NCI-H2171 treated with DMSO at 0.1 percent for 48 hours (cell line): ENCODE data around the gene DEXI.
"Not testable (repeated sequence)": the region's sequence is repeated elsewhere in the genome, so short reads cannot be mapped to it uniquely, and the experiment has no call there.

ENCODE experiments used
- DNase-seq: peaks from one replicate; lab custom pipeline; 2025; lab: John Stamatoyannopoulos, UW

Gene DEXI

GRCh38 chr16:10926867-10927266, 15.4 kb downstream of the DEXI start:
- DNase-seq, result no peak

- no peak for DNase-seq
Measured at GRCh38 chr16:10926094-10926493, 16.2 kb downstream of the DEXI start.

DNA sequence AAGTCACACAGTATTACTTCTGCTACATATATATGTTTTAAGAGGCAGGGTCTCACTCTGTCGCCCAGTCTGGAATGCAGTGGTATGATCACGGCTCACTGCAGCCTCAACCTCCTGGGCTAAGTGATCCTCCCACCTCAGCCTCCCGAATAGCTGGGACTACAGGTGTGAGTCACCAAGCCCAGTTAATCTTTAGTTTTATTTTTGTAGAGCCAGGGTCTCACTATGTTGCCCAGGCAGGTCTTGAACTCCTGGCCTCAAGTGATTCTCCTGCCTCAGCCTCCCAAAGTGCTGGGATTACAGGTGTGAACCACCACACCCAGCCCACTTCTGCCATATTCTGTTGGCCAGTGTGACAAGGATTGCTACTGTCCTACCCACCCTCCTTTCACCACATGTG, 17.0 kb downstream of the DEXI start:
- not testable (repeated sequence) for DNase-seq

DNA sequence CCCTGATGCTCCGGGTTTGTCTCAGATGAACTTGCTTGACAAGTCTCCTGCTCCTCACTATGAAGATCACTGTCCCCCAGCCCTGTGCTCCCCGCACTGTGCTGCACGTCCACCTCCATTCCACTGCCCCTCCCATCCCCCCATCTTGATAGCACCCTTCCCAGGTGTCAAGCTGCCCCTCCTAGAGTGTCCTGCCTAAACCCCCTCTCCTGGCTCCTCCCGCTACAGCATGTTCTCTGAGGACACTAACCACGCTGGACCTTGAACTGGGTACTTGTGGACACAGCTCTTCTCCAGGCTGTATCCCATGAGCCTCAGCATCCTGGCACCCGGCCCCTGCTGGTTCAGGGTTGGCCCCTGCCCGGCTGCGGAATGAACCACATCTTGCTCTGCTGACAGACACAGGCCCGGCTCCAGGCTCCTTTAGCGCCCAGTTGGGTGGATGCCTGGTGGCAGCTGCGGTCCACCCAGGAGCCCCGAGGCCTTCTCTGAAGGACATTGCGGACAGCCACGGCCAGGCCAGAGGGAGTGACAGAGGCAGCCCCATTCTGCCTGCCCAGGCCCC, 18.5 kb downstream of the DEXI start:
- no peak for DNase-seq

DNA sequence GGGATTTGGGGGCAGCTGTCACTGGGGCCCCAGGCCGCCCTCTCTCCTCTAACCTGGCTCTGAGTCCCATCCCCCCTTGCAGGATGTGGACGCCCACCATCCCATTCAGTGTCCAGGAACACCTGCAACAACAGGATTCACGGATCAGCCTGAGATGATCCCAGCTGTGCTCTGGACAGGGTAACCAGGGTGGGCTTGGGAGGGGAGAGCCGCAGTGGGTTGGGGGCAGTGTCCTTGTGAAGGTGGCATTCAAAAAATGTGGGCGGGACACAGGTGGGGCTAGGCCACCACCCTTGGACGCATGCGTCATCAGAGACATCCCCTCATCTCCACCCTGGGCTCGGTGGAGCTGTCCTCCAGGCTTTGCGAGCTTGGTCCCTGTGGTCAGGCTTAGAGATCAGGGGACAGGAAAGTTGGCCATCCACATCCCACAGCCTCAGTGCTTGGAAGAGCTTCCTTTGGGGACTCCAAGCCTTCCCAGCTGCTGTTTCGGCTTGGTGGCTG, 19.1 kb downstream of the DEXI start:
- DNase-seq, result no peak

- no peak for DNase-seq
Measured at GRCh38 chr16:10922328-10923145, 19.7 kb downstream of the DEXI start.

DNA sequence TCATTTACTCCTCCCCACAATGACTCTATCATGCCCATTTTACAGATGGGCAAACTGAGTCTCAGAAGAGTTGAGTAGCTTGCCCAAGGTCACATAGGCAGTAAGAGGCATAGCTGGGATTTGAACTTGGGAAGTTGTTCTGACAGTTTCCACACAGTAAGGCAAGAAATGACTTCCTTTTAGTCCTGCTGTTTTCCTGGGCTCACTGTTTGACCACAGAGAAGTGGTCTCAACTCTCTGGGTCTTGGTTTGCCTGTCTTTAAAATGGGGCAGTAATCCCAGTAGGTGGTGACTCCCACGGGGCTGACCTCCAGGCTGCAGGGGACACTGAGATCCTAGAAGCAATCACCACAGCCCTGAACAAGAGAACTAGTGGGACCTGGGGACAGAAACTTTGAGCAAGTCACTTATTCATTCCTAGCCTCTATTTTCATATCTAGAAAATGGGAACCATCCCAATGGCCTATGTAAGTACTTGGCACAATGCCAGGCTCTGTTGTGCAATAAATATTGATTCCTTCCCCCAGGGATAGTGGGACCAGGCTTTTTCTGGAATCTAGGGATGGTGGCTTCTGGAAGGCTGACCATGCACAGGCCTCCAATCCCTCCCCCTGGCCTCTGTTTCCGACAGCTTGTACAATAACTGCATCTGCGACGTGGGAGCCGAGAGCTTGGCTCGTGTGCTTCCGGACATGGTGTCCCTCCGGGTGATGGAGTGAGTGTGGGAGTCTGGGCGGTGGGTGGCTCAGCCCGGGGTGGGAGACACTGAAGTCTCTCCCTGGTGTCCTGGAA, 20.5 kb downstream of the DEXI start:
- DNase-seq, result no peak

- no peak for DNase-seq
Measured at GRCh38 chr16:10920726-10921427, 21.4 kb downstream of the DEXI start.

GRCh38 chr16:10919003-10919351, 23.3 kb downstream of the DEXI start:
- DNase-seq, result no peak

DNA sequence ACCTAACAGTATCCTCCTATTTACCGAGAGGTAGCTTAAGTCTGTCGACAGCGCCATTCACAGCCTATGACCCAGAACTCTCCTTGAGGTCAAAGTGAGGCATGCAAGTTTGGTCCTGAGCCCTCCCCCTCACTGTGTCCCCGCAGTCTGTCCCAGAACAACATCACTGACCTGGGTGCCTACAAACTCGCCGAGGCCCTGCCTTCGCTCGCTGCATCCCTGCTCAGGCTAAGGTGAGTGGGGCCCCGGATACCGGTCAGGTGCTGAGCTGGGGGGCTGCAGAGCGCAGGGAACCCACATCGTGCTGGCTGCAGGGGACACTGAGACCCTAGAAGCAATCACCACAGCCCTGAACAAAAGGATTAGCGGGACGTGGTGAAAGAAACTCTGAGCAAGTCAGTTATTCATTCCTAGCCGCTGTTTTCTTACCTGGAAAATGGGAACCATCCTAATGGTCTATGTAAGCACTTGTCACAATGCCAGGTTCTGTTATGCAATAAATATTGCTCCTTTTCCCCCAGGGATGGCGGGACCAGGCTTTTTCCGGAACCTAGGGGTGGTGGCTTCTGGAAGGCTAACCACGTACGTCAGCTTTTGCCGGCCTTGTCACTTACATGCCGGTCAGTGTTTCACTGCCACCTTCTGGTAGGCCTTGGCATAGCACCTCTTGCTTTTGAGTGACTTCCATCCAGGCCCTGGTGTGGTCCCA, 23.8 kb downstream of the DEXI start:
- DNase-seq, result peak; percentile 74

GRCh38 chr16:10916534-10916933, 25.7 kb downstream of the DEXI start:
- DNase-seq, result no peak

DNA sequence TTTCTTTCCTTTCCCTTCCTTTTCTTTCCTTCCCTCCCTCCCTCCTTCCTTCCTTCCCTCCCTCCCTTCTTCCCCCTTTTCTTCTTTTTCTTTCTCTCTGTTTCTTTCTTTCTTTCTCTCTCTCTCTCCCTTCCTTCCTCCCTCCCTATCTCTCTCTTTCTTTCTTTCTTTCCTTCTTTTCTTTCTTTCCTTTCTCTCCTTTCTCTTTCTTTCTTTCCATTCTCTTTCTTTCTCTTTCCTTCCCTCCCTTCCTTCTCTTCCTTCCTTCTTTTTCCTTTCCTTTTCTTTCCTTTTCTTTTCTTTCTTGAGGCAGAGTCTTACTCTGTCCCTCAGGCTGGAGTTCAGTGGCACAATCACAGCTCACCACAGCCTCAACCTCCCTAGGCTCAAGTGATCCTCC, 31.0 kb downstream of the DEXI start:
- no peak for DNase-seq

DNA sequence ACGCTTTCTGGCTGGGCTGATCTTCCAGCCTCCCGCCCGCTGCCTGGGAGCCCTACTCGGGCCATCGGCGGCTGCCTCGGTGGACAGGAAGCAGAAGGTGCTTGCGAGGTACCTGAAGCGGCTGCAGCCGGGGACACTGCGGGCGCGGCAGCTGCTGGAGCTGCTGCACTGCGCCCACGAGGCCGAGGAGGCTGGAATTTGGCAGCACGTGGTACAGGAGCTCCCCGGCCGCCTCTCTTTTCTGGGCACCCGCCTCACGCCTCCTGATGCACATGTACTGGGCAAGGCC, 34.6 kb downstream of the DEXI start:
- DNase-seq, result no peak

DNA sequence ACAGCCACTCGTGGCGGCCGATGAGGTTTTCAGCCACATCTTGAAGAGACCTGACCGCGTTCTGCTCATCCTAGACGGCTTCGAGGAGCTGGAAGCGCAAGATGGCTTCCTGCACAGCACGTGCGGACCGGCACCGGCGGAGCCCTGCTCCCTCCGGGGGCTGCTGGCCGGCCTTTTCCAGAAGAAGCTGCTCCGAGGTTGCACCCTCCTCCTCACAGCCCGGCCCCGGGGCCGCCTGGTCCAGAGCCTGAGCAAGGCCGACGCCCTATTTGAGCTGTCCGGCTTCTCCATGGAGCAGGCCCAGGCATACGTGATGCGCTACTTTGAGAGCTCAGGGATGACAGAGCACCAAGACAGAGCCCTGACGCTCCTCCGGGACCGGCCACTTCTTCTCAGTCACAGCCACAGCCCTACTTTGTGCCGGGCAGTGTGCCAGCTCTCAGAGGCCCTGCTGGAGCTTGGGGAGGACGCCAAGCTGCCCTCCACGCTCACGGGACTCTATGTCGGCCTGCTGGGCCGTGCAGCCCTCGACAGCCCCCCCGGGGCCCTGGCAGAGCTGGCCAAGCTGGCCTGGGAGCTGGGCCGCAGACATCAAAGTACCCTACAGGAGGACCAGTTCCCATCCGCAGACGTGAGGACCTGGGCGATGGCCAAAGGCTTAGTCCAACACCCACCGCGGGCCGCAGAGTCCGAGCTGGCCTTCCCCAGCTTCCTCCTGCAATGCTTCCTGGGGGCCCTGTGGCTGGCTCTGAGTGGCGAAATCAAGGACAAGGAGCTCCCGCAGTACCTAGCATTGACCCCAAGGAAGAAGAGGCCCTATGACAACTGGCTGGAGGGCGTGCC, 35.1 kb downstream of the DEXI start:
- DNase-seq, result no peak

DNA sequence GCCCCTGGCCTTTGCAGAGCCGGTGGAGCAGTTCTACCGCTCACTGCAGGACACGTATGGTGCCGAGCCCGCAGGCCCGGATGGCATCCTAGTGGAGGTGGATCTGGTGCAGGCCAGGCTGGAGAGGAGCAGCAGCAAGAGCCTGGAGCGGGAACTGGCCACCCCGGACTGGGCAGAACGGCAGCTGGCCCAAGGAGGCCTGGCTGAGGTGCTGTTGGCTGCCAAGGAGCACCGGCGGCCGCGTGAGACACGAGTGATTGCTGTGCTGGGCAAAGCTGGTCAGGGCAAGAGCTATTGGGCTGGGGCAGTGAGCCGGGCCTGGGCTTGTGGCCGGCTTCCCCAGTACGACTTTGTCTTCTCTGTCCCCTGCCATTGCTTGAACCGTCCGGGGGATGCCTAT, 35.8 kb downstream of the DEXI start:
- DNase-seq, result no peak

- no peak for DNase-seq
Measured at GRCh38 chr16:10902999-10903398, 39.3 kb downstream of the DEXI start.

GRCh38 chr16:10897134-10897533, 45.1 kb downstream of the DEXI start:
- no peak for DNase-seq

GRCh38 chr16:10896723-10897122, 45.5 kb downstream of the DEXI start:
- no peak for DNase-seq

GRCh38 chr16:10896165-10896564, 46.1 kb downstream of the DEXI start:
- DNase-seq, result no peak

- no peak for DNase-seq
Measured at GRCh38 chr16:10895053-10895946, 47.0 kb downstream of the DEXI start.
